Mononuclear cell (primary cell): ENCODE results near the gene SS18. TPM values are rescaled to one million over a fixed set of nuclear protein-coding genes. Genes with fewer than 3 reads are reported as not detected.

ENCODE experiments used
- H3K27me3 ChIP-seq: 2 replicates; pipeline ENCODE4 v1.6.0; 2011; ENCODE audit warnings: low read length, control low read depth; ENCODE audit not compliant: insufficient read depth
- H3K4me1 ChIP-seq: 2 replicates; pipeline ENCODE4 v1.5.1; 2011; ENCODE audit warnings: mild to moderate bottlenecking, low read length, control low read depth; ENCODE audit not compliant: insufficient read depth
- H3K4me3 ChIP-seq: 2 replicates; pipeline ENCODE4 v1.5.1; 2011; ENCODE audit warnings: mild to moderate bottlenecking, low read length, moderate library complexity
- H3K9me3 ChIP-seq: 2 replicates; pipeline ENCODE4 v1.5.1; 2011; ENCODE audit warnings: low read depth, mild to moderate bottlenecking, control low read depth, low read length
- total RNA-seq: library from RNA; depleted of rRNA; stranded (reverse); fragments of >200 nt; gene quantifications from one replicate; pipeline ENCODE4 v1.2.3, GENCODE V29; 2012

SS18 gene
- total RNA-seq, 1 donor = 85.8 TPM

GRCh38 chr18:25998461-25998860 lies 92.0 kb downstream of the SS18 start:
- H3K9me3 ChIP-seq = no peaks in the 10 kb centered on the region
- no peaks in the 10 kb centered on the region for H3K4me1 ChIP-seq
- no peaks in the 10 kb centered on the region for H3K27me3 ChIP-seq
- no peak overlapping the region for H3K4me3 ChIP-seq

- H3K27me3 ChIP-seq = no peaks in the 10 kb centered on the region
- H3K9me3 ChIP-seq = no peaks in the 10 kb centered on the region
- no peak overlapping the region for H3K4me3 ChIP-seq
- no peaks in the 10 kb centered on the region for H3K4me1 ChIP-seq
Measured at GRCh38 chr18:25992566-25992965, 97.8 kb downstream of the SS18 start.

- Histone ChIP-seq H3K9me3 (no peaks in the 10 kb centered on the region), H3K4me3 (no peak overlapping the region), H3K27me3 (no peaks in the 10 kb centered on the region), H3K4me1 (no peaks in the 10 kb centered on the region)
Measured at GRCh38 chr18:25990473-25990872, 99.9 kb downstream of the SS18 start.

GRCh38 chr18:25985707-25986394 lies 104.6 kb downstream of the SS18 start:
- Histone ChIP-seq H3K27me3 (no peaks in the 10 kb centered on the region), H3K9me3 (peaks cover 4% of the 10 kb centered on the region), H3K4me1 (no peaks in the 10 kb centered on the region), H3K4me3 (no peak overlapping the region)

- peaks cover 4% of the 10 kb centered on the region for H3K9me3 ChIP-seq
- H3K27me3 ChIP-seq = no peaks in the 10 kb centered on the region
- H3K4me3 ChIP-seq = no peak overlapping the region
- no peaks in the 10 kb centered on the region for H3K4me1 ChIP-seq
Measured at GRCh38 chr18:25983730-25984129, 106.7 kb downstream of the SS18 start.

- Histone ChIP-seq H3K4me1 (no peaks in the 10 kb centered on the region), H3K27me3 (no peaks in the 10 kb centered on the region), H3K9me3 (peaks cover 4% of the 10 kb centered on the region), H3K4me3 (no peak overlapping the region)
Measured at GRCh38 chr18:25982961-25983360, 107.5 kb downstream of the SS18 start.

- Histone ChIP-seq H3K27me3 (no peaks in the 10 kb centered on the region), H3K4me3 (no peak overlapping the region), H3K4me1 (no peaks in the 10 kb centered on the region), H3K9me3 (peaks cover 4% of the 10 kb centered on the region)
Measured at GRCh38 chr18:25982153-25982552, 108.3 kb downstream of the SS18 start.

- no peak overlapping the region for H3K4me3 ChIP-seq
- peaks cover 4% of the 10 kb centered on the region for H3K9me3 ChIP-seq
- H3K4me1 ChIP-seq = no peaks in the 10 kb centered on the region
- H3K27me3 ChIP-seq = no peaks in the 10 kb centered on the region
Measured at GRCh38 chr18:25979369-25980040, 110.9 kb downstream of the SS18 start.

GRCh38 chr18:25976554-25976953 lies 113.9 kb downstream of the SS18 start:
- no peak overlapping the region for H3K4me3 ChIP-seq

GRCh38 chr18:25974630-25975077 lies 115.8 kb downstream of the SS18 start:
- H3K4me3 ChIP-seq = no peak overlapping the region
- H3K27me3 ChIP-seq = no peaks in the 10 kb centered on the region
- no peaks in the 10 kb centered on the region for H3K9me3 ChIP-seq
- no peaks in the 10 kb centered on the region for H3K4me1 ChIP-seq

More at GRCh38 chr18:25976554-25976953, 113.9 kb downstream of the SS18 start:
- H3K27me3 ChIP-seq = no peaks in the 10 kb centered on the region
- no peaks in the 10 kb centered on the region for H3K4me1 ChIP-seq
- H3K9me3 ChIP-seq = no peaks in the 10 kb centered on the region

Other genes with a start within 250 kb of the SS18 start
- gene PSMA8, start 43.3 kb upstream of the SS18 start, total RNA-seq = 0.42 TPM
- gene TAF4B, start 135.8 kb upstream of the SS18 start, total RNA-seq = 28.1 TPM